ENCODE data around the gene NIPBL.

NIPBL gene, protein sequence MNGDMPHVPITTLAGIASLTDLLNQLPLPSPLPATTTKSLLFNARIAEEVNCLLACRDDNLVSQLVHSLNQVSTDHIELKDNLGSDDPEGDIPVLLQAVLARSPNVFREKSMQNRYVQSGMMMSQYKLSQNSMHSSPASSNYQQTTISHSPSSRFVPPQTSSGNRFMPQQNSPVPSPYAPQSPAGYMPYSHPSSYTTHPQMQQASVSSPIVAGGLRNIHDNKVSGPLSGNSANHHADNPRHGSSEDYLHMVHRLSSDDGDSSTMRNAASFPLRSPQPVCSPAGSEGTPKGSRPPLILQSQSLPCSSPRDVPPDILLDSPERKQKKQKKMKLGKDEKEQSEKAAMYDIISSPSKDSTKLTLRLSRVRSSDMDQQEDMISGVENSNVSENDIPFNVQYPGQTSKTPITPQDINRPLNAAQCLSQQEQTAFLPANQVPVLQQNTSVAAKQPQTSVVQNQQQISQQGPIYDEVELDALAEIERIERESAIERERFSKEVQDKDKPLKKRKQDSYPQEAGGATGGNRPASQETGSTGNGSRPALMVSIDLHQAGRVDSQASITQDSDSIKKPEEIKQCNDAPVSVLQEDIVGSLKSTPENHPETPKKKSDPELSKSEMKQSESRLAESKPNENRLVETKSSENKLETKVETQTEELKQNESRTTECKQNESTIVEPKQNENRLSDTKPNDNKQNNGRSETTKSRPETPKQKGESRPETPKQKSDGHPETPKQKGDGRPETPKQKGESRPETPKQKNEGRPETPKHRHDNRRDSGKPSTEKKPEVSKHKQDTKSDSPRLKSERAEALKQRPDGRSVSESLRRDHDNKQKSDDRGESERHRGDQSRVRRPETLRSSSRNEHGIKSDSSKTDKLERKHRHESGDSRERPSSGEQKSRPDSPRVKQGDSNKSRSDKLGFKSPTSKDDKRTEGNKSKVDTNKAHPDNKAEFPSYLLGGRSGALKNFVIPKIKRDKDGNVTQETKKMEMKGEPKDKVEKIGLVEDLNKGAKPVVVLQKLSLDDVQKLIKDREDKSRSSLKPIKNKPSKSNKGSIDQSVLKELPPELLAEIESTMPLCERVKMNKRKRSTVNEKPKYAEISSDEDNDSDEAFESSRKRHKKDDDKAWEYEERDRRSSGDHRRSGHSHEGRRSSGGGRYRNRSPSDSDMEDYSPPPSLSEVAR (N-terminal part only)

GRCh38 chr5:36876299-36876964 lies at the start of gene NIPBL:
TSS of gene NIPBL (plus strand) at chr5:36876769. CDS start at chr5:36953697, 76,928 bp downstream.
- TF ChIP-seq, protein P1, sequence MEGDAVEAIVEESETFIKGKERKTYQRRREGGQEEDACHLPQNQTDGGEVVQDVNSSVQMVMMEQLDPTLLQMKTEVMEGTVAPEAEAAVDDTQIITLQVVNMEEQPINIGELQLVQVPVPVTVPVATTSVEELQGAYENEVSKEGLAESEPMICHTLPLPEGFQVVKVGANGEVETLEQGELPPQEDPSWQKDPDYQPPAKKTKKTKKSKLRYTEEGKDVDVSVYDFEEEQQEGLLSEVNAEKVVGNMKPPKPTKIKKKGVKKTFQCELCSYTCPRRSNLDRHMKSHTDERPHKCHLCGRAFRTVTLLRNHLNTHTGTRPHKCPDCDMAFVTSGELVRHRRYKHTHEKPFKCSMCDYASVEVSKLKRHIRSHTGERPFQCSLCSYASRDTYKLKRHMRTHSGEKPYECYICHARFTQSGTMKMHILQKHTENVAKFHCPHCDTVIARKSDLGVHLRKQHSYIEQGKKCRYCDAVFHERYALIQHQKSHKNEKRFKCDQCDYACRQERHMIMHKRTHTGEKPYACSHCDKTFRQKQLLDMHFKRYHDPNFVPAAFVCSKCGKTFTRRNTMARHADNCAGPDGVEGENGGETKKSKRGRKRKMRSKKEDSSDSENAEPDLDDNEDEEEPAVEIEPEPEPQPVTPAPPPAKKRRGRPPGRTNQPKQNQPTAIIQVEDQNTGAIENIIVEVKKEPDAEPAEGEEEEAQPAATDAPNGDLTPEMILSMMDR (conservative IDR thresholded peaks at IDR 0.05; ENCODE audit: low read depth, low read length), result no peak
- DNase-seq (ENCODE audit: low read depth), result peak; percentile 95
- peak within 1 kb of the TSS; percentile 83 for H3K4me3 ChIP-seq (ENCODE audit: low read depth, low read length)

DNA sequence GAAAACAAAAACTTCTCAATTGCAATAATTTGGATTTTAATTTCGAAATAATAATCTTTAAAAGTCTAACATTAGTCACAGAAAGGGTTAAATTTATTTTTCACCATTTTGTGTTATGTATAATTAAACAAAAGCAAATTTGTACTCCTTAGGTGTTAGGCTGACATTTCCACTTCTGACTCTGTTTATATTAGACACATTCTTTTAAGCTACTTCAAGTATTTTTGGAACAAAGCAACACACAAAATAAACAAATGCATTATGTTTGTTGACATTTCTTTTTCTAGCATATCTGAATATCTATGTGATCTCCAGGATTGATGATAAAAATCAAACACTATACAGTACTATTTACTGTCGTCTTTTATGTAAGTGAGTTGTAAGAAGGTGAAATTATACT lies 44.3 kb upstream of the NIPBL start:
- no peak for DNase-seq (ENCODE audit: low read depth)
- H3K4me3 ChIP-seq (ENCODE audit: low read depth, low read length), result no peak overlapping the region
- TF ChIP-seq, protein P1 (conservative IDR thresholded peaks at IDR 0.05; ENCODE audit: low read depth, low read length), result no peak

DNA sequence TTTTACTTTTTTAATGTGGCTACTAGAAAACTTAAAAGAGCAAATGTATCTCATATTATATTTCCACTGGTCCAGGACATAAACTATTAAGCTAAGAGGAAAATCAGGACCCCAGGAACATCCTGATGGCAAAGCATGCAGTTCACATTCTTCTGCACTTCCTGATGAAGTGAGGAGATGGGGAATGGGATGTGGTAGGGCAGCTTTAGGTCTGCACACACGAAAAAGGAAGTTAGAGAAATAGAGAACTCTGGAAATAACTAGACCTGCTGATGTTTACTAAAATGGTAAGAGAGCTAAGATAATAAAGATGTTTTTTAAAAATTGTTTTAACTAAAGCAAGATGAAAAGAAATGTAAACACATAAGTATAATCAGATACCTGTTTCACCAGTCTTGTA lies 39.7 kb upstream of the NIPBL start:
- H3K4me3 ChIP-seq (ENCODE audit: low read depth, low read length), result no peak overlapping the region
- no peak for DNase-seq (ENCODE audit: low read depth)
- TF ChIP-seq, protein P1 (conservative IDR thresholded peaks at IDR 0.05; ENCODE audit: low read depth, low read length), result no peak

DNA sequence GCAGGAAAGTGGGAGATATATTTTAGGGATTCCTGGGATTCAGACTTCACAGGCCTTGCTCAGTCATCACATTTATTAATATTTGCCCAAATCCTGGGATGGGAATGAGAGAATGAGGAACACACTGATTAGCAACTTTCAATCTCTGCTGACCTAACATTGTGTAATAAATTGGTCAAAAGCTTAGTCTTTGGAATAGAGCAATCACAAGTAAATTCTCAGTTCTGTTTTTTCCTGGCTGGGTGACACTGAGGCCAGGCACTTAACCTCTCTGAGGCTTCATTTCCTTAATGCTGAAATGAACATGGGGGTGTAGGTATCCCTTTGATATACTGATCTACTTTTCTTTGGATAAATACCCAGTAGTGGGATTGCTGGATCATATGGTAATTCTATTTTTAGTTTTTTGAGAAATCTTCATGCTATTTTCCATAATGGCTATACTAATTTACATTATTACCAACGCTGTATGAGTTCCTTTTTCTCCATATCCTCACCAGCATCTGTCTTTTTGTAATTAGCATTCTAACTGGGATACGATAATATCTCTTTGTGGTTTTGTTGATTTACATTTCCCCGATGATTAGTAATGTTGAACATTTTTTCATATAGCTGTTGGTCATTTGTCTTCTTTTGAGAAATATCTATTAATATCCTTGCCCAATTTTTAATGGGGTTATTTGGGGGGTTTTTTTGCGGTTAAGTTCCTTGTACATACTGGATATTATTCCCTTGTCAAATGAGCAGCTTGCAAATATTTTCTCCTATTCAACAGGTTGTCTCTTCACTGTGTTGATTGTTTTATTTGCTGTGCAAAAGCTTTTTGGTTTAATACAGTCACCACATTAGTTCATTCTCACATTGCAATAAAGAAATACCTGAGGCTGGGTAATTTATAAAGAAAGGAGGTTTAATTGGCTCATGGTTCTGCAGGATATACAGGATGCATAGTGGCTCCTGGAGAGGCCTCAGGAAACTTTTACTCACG lies 36.8 kb upstream of the NIPBL start:
- H3K4me3 ChIP-seq (ENCODE audit: low read depth, low read length), result no peak overlapping the region
- TF ChIP-seq, protein P1 (conservative IDR thresholded peaks at IDR 0.05; ENCODE audit: low read depth, low read length), result no peak
- no peak for DNase-seq (ENCODE audit: low read depth)

GRCh38 chr5:36841677-36842076 lies 34.9 kb upstream of the NIPBL start:
- no peak overlapping the region for H3K4me3 ChIP-seq (ENCODE audit: low read depth, low read length)
- no peak for DNase-seq (ENCODE audit: low read depth)
- TF ChIP-seq, protein P1 (conservative IDR thresholded peaks at IDR 0.05; ENCODE audit: low read depth, low read length), result no peak
